ENCODE measurements around the gene EIF4E1B.

The EIF4E1B gene

GRCh38 chr5:176692326-176692725 lies 61.9 kb downstream of the EIF4E1B start:
- Histone ChIP-seq H3K4ac (ENCODE audit: low read depth in 1 of 2, low read length in 2 of 2) (no peak overlapping the region), H3K9ac (ENCODE audit: low read length) (no peak overlapping the region), H3K36me3 (ENCODE audit: control insufficient read depth in 1 of 2, insufficient read depth in 2 of 2, low read depth in 1 of 2, low read length in 2 of 2) (no peaks in the 10 kb centered on the region), H3K4me3 (ENCODE audit: insufficient read depth in 1 of 2, low read depth in 1 of 2, low read length in 2 of 2) (no peak overlapping the region), H3K27me3 (ENCODE audit: control insufficient read depth in 1 of 2, insufficient read depth in 1 of 2, low read length in 2 of 2) (peaks cover 85 to 96% of the 10 kb centered on the region in 2 experiments), H3K27ac (ENCODE audit: low read length, poor library complexity, severe bottlenecking) (no peak overlapping the region), H2AFZ (ENCODE audit: low read depth, low read length) (no peak overlapping the region), H3K23ac (ENCODE audit: low read length in 2 of 2) (no peak overlapping the region), H4K8ac (ENCODE audit: low read length) (no peak overlapping the region), H2AK5ac (ENCODE audit: low read length, severe bottlenecking) (no peak overlapping the region), H3K4me1 (ENCODE audit: control insufficient read depth, insufficient read depth, low read depth, low read length) (no peaks in the 10 kb centered on the region), H3K4me2 (ENCODE audit: low read length, poor library complexity, severe bottlenecking) (no peak overlapping the region), H3K14ac (ENCODE audit: low read length in 2 of 2) (no peak overlapping the region), H3K79me1 (replicated peaks; ENCODE audit: low read length, poor library complexity, severe bottlenecking) (no peaks in the 10 kb centered on the region), H2BK120ac (ENCODE audit: low read depth, low read length) (no peak overlapping the region), H4K91ac (ENCODE audit: low read length) (no peak overlapping the region), H3K18ac (ENCODE audit: low read depth in 1 of 2, low read length in 2 of 2) (no peak overlapping the region), H2BK12ac (ENCODE audit: low read length in 2 of 2) (no peak overlapping the region), H2BK5ac (ENCODE audit: low read depth, low read length, poor library complexity, severe bottlenecking) (no peak overlapping the region), H2BK15ac (ENCODE audit: low read depth, poor library complexity, severe bottlenecking) (no peak overlapping the region), H3K9me3 (ENCODE audit: control insufficient read depth, low read length) (peaks cover 5% of the 10 kb centered on the region)
- no peak for DNase-seq
- 71% methylated on average over 5 of the region's 5 CpGs for WGBS

GRCh38 chr5:176692839-176693476 lies 62.5 kb downstream of the EIF4E1B start:
- Histone ChIP-seq H3K14ac (ENCODE audit: low read length in 2 of 2) (no peak overlapping the region), H3K23ac (ENCODE audit: low read length in 2 of 2) (no peak overlapping the region), H2AK5ac (ENCODE audit: low read length, severe bottlenecking) (no peak overlapping the region), H4K8ac (ENCODE audit: low read length) (no peak overlapping the region), H3K27me3 (ENCODE audit: control insufficient read depth in 1 of 2, insufficient read depth in 1 of 2, low read length in 2 of 2) (peaks cover 91 to 96% of the 10 kb centered on the region in 2 experiments), H4K91ac (ENCODE audit: low read length) (no peak overlapping the region), H2BK120ac (ENCODE audit: low read depth, low read length) (no peak overlapping the region), H2BK15ac (ENCODE audit: low read depth, poor library complexity, severe bottlenecking) (no peak overlapping the region), H3K27ac (ENCODE audit: low read length, poor library complexity, severe bottlenecking) (no peak overlapping the region), H3K4ac (ENCODE audit: low read depth in 1 of 2, low read length in 2 of 2) (no peak overlapping the region), H3K9me3 (ENCODE audit: control insufficient read depth, low read length) (peaks cover under 1% of the 10 kb centered on the region), H2BK12ac (ENCODE audit: low read length in 2 of 2) (no peak overlapping the region), H3K79me1 (replicated peaks; ENCODE audit: low read length, poor library complexity, severe bottlenecking) (no peaks in the 10 kb centered on the region), H2BK5ac (ENCODE audit: low read depth, low read length, poor library complexity, severe bottlenecking) (no peak overlapping the region), H3K18ac (ENCODE audit: low read depth in 1 of 2, low read length in 2 of 2) (no peak overlapping the region), H3K4me1 (ENCODE audit: control insufficient read depth, insufficient read depth, low read depth, low read length) (no peaks in the 10 kb centered on the region), H3K4me3 (ENCODE audit: insufficient read depth in 1 of 2, low read depth in 1 of 2, low read length in 2 of 2) (no peak overlapping the region), H3K4me2 (ENCODE audit: low read length, poor library complexity, severe bottlenecking) (no peak overlapping the region), H3K9ac (ENCODE audit: low read length) (no peak overlapping the region), H3K36me3 (ENCODE audit: control insufficient read depth in 1 of 2, insufficient read depth in 2 of 2, low read depth in 1 of 2, low read length in 2 of 2) (no peaks in the 10 kb centered on the region), H2AFZ (ENCODE audit: low read depth, low read length) (no peak overlapping the region)
- WGBS: 51% methylated on average over 12 of the region's 13 CpGs
- DNase-seq: no peak

- Histone ChIP-seq H3K23ac (ENCODE audit: low read length in 2 of 2) (no peak overlapping the region), H3K9me3 (ENCODE audit: control insufficient read depth, low read length) (no peaks in the 10 kb centered on the region), H3K4ac (ENCODE audit: low read depth in 1 of 2, low read length in 2 of 2) (no peak overlapping the region), H2AK5ac (ENCODE audit: low read length, severe bottlenecking) (no peak overlapping the region), H3K79me1 (replicated peaks; ENCODE audit: low read length, poor library complexity, severe bottlenecking) (no peaks in the 10 kb centered on the region), H3K4me1 (ENCODE audit: control insufficient read depth, insufficient read depth, low read depth, low read length) (no peaks in the 10 kb centered on the region), H3K27me3 (ENCODE audit: control insufficient read depth in 1 of 2, insufficient read depth in 1 of 2, low read length in 2 of 2) (peaks cover 95 to 96% of the 10 kb centered on the region in 2 experiments), H2BK15ac (ENCODE audit: low read depth, poor library complexity, severe bottlenecking) (no peak overlapping the region), H4K8ac (ENCODE audit: low read length) (no peak overlapping the region), H3K4me3 (ENCODE audit: insufficient read depth in 1 of 2, low read depth in 1 of 2, low read length in 2 of 2) (no peak overlapping the region), H2BK12ac (ENCODE audit: low read length in 2 of 2) (no peak overlapping the region), H3K18ac (ENCODE audit: low read depth in 1 of 2, low read length in 2 of 2) (no peak overlapping the region), H3K14ac (ENCODE audit: low read length in 2 of 2) (no peak overlapping the region), H2AFZ (ENCODE audit: low read depth, low read length) (no peak overlapping the region), H3K4me2 (ENCODE audit: low read length, poor library complexity, severe bottlenecking) (no peak overlapping the region), H2BK120ac (ENCODE audit: low read depth, low read length) (no peak overlapping the region), H2BK5ac (ENCODE audit: low read depth, low read length, poor library complexity, severe bottlenecking) (no peak overlapping the region), H3K27ac (ENCODE audit: low read length, poor library complexity, severe bottlenecking) (no peak overlapping the region), H4K91ac (ENCODE audit: low read length) (no peak overlapping the region), H3K9ac (ENCODE audit: low read length) (no peak overlapping the region), H3K36me3 (ENCODE audit: control insufficient read depth in 1 of 2, insufficient read depth in 2 of 2, low read depth in 1 of 2, low read length in 2 of 2) (no peaks in the 10 kb centered on the region)
- no peak for DNase-seq
- 83% methylated on average over 13 of the region's 13 CpGs for WGBS
Observed at GRCh38 chr5:176693477-176693851, 63.0 kb downstream of the EIF4E1B start.

GRCh38 chr5:176694146-176694545 lies 63.7 kb downstream of the EIF4E1B start:
- no peak overlapping the region for H2AK5ac ChIP-seq (ENCODE audit: low read length, severe bottlenecking)
- H3K4me3 ChIP-seq (ENCODE audit: insufficient read depth in 1 of 2, low read depth in 1 of 2, low read length in 2 of 2): no peak overlapping the region
- no peak overlapping the region for H4K8ac ChIP-seq (ENCODE audit: low read length)
- H3K27me3 ChIP-seq (ENCODE audit: control insufficient read depth in 1 of 2, insufficient read depth in 1 of 2, low read length in 2 of 2): peaks cover 97 to 98% of the 10 kb centered on the region in 2 experiments
- H3K4me1 ChIP-seq (ENCODE audit: control insufficient read depth, insufficient read depth, low read depth, low read length): no peaks in the 10 kb centered on the region
- no peak overlapping the region for H3K27ac ChIP-seq (ENCODE audit: low read length, poor library complexity, severe bottlenecking)
- no peaks in the 10 kb centered on the region for H3K9me3 ChIP-seq (ENCODE audit: control insufficient read depth, low read length)
- no peak overlapping the region for H3K4me2 ChIP-seq (ENCODE audit: low read length, poor library complexity, severe bottlenecking)
- no peak overlapping the region for H2BK15ac ChIP-seq (ENCODE audit: low read depth, poor library complexity, severe bottlenecking)
- H3K9ac ChIP-seq (ENCODE audit: low read length): no peak overlapping the region
- no peak overlapping the region for H2AFZ ChIP-seq (ENCODE audit: low read depth, low read length)
- no peak overlapping the region for H3K14ac ChIP-seq (ENCODE audit: low read length in 2 of 2)
- no peaks in the 10 kb centered on the region for H3K79me1 ChIP-seq (replicated peaks; ENCODE audit: low read length, poor library complexity, severe bottlenecking)
- no peak overlapping the region for H3K18ac ChIP-seq (ENCODE audit: low read depth in 1 of 2, low read length in 2 of 2)
- no peak overlapping the region for H2BK12ac ChIP-seq (ENCODE audit: low read length in 2 of 2)
- H3K36me3 ChIP-seq (ENCODE audit: control insufficient read depth in 1 of 2, insufficient read depth in 2 of 2, low read depth in 1 of 2, low read length in 2 of 2): no peaks in the 10 kb centered on the region
- H4K91ac ChIP-seq (ENCODE audit: low read length): no peak overlapping the region
- no peak overlapping the region for H2BK5ac ChIP-seq (ENCODE audit: low read depth, low read length, poor library complexity, severe bottlenecking)
- no peak overlapping the region for H3K4ac ChIP-seq (ENCODE audit: low read depth in 1 of 2, low read length in 2 of 2)
- no peak overlapping the region for H2BK120ac ChIP-seq (ENCODE audit: low read depth, low read length)
- no peak for DNase-seq
- H3K23ac ChIP-seq (ENCODE audit: low read length in 2 of 2): no peak overlapping the region
- 87% methylated on average over 10 of the region's 10 CpGs for WGBS
